ENCODE data around the gene WDR44. TPM values are rescaled to one million over a fixed set of nuclear protein-coding genes. Genes with fewer than 3 reads are reported as not detected.

Gene WDR44
- total RNA-seq, 1 donor from 2014 or later, result 22.1 TPM

- TF ChIP-seq POLR2AphosphoS5 (IDR thresholded peaks at IDR 0.05; ENCODE audit: insufficient read depth in 1 of 2, low read depth in 1 of 2), result no peak
- no peak for TF ChIP-seq POLR2A (IDR thresholded peaks at IDR 0.05)
- no peak for TF ChIP-seq CTCF (IDR thresholded peaks at IDR 0.05)
- Histone ChIP-seq H3K4me3 (no peak overlapping the region), H3K4me1 (no peaks in the 10 kb centered on the region), H3K27me3 (no peaks in the 10 kb centered on the region), H3K27ac (no peak overlapping the region), H3K36me3 (no peaks in the 10 kb centered on the region), H3K9me3 (no peaks in the 10 kb centered on the region)
- DNase-seq (ENCODE audit: extremely low spot score in 2 of 2), result no peak
- intact Hi-C loops (cut with DNase I), result no loop called here
Observed at GRCh38 chrX:118373538-118373937, 27.6 kb downstream of the WDR44 start.

- DNase-seq (ENCODE audit: extremely low spot score in 2 of 2), result no peak
- Histone ChIP-seq H3K27ac (no peak overlapping the region), H3K36me3 (no peaks in the 10 kb centered on the region), H3K9me3 (no peaks in the 10 kb centered on the region), H3K4me1 (no peaks in the 10 kb centered on the region), H3K4me3 (no peak overlapping the region), H3K27me3 (no peaks in the 10 kb centered on the region)
- TF ChIP-seq POLR2AphosphoS5 (IDR thresholded peaks at IDR 0.05; ENCODE audit: insufficient read depth in 1 of 2, low read depth in 1 of 2), result no peak
- TF ChIP-seq POLR2A (IDR thresholded peaks at IDR 0.05), result no peak
- TF ChIP-seq CTCF (IDR thresholded peaks at IDR 0.05), result no peak
- intact Hi-C loops (cut with DNase I), result no loop called here
Observed at GRCh38 chrX:118383120-118383519, 37.2 kb downstream of the WDR44 start.

- Histone ChIP-seq H3K36me3 (no peaks in the 10 kb centered on the region), H3K27ac (no peak overlapping the region), H3K4me3 (no peak overlapping the region), H3K4me1 (no peaks in the 10 kb centered on the region), H3K27me3 (no peaks in the 10 kb centered on the region), H3K9me3 (no peaks in the 10 kb centered on the region)
- intact Hi-C loops (cut with DNase I), result no loop called here
- TF ChIP-seq POLR2A (IDR thresholded peaks at IDR 0.05) (no peak), POLR2AphosphoS5 (IDR thresholded peaks at IDR 0.05; ENCODE audit: insufficient read depth in 1 of 2, low read depth in 1 of 2) (no peak), CTCF (IDR thresholded peaks at IDR 0.05) (no peak)
- no peak for DNase-seq (ENCODE audit: extremely low spot score in 2 of 2)
Observed at GRCh38 chrX:118392716-118393115, 46.8 kb downstream of the WDR44 start.

- no peaks in the 10 kb centered on the region for H3K36me3 ChIP-seq
- intact Hi-C loops (cut with DNase I), result no loop called here
Observed at GRCh38 chrX:118396113-118396512, 50.2 kb downstream of the WDR44 start.

More at GRCh38 chrX:118396113-118396512, 50.2 kb downstream of the WDR44 start:
- Histone ChIP-seq H3K27ac (no peak overlapping the region), H3K9me3 (no peaks in the 10 kb centered on the region), H3K4me3 (no peak overlapping the region), H3K4me1 (no peaks in the 10 kb centered on the region), H3K27me3 (no peaks in the 10 kb centered on the region)
- TF ChIP-seq POLR2A (IDR thresholded peaks at IDR 0.05) (no peak), POLR2AphosphoS5 (IDR thresholded peaks at IDR 0.05; ENCODE audit: insufficient read depth in 1 of 2, low read depth in 1 of 2) (no peak), CTCF (IDR thresholded peaks at IDR 0.05) (no peak)
- no peak for DNase-seq (ENCODE audit: extremely low spot score in 2 of 2)

All from vagina (tissue), 2 donors.